Loucy (cell line): ENCODE results near the gene CACNA1S.

Experiments
- H2AFZ ChIP-seq: fragments of 200-600 bp; sonication (generic); 2 replicates; pipeline ENCODE4 v1.6.0; 2016; ENCODE audit warnings: antibody characterized with exemption, mild to moderate bottlenecking, low read length, moderate library complexity
- H3F3A ChIP-seq: fragments of 200-600 bp; 2 replicates; pipeline ENCODE4 v1.6.0; 2016; ENCODE audit warnings: antibody characterized with exemption, low read depth, mild to moderate bottlenecking
- H3K27me3 ChIP-seq: fragments of 200-600 bp; sonication (generic); 2 replicates; pipeline ENCODE4 v1.6.1; 2014; ENCODE audit warnings: low read length, mild to moderate bottlenecking; ENCODE audit not compliant: insufficient read depth, poor library complexity, severe bottlenecking
- H3K36me3 ChIP-seq: fragments of 200-600 bp; sonication (generic); 2 replicates; pipeline ENCODE4 v1.6.1; 2016; ENCODE audit warnings: low read length; ENCODE audit not compliant: insufficient read depth
- H3K4me1 ChIP-seq: fragments of 200-600 bp; sonication (generic); 2 replicates; pipeline ENCODE4 v1.5.1; 2014; ENCODE audit warnings: low read length, mild to moderate bottlenecking; ENCODE audit not compliant: insufficient read depth, poor library complexity, severe bottlenecking
- H3K4me2 ChIP-seq: fragments of 200-600 bp; sonication (generic); 2 replicates; pipeline ENCODE4 v1.6.0; 2014; ENCODE audit warnings: antibody characterized with exemption, low read length, low read depth, mild to moderate bottlenecking; ENCODE audit not compliant: poor library complexity, severe bottlenecking
- H3K4me3 ChIP-seq: fragments of 200-600 bp; sonication (generic); 2 replicates; pipeline ENCODE4 v1.5.1; 2014; ENCODE audit warnings: low read length, mild to moderate bottlenecking, mixed read lengths; ENCODE audit not compliant: poor library complexity, severe bottlenecking
- H3K79me2 ChIP-seq: fragments of 200-600 bp; sonication (generic); 2 replicates; pipeline ENCODE4 v1.6.1; 2014; ENCODE audit warnings: low read length; ENCODE audit not compliant: insufficient read depth
- H3K9ac ChIP-seq: fragments of 200-600 bp; sonication (generic); 2 replicates; pipeline ENCODE4 v1.6.0; 2014; ENCODE audit warnings: mild to moderate bottlenecking, low read depth, low read length, moderate library complexity; ENCODE audit not compliant: poor library complexity, severe bottlenecking
- H3K9me2 ChIP-seq: fragments of 200-600 bp; sonication (generic); replicated peaks from 2 replicates; pipeline ENCODE4 v1.6.1; 2016; ENCODE audit warnings: low read depth, low read length, mixed read lengths
- H3K9me3 ChIP-seq: fragments of 200-600 bp; sonication (generic); 2 replicates; pipeline ENCODE4 v1.6.1; 2014; ENCODE audit warnings: mild to moderate bottlenecking, antibody characterized with exemption, low read length, low read depth; ENCODE audit not compliant: insufficient read depth
- H4K20me1 ChIP-seq: fragments of 200-600 bp; sonication (generic); 2 replicates; pipeline ENCODE4 v1.6.0; 2014; ENCODE audit warnings: antibody characterized with exemption, low read length, mild to moderate bottlenecking; ENCODE audit not compliant: insufficient read depth, poor library complexity, severe bottlenecking
- CTCF ChIP-seq: fragments of 200-600 bp; sonication (generic); conservative IDR thresholded peaks from 2 replicates; pipeline ENCODE4 v1.5.1; 2014; ENCODE audit warnings: mild to moderate bottlenecking, antibody characterized with exemption, low read length
- EZH2phosphoT487 ChIP-seq: fragments of 200-600 bp; IDR thresholded peaks from 2 replicates; pipeline ENCODE4 v1.6.1; 2018; ENCODE audit warnings: antibody characterized with exemption, mild to moderate bottlenecking, moderate library complexity, borderline replicate concordance

Gene CACNA1S

GRCh38 chr1:201000391-201000790 is 111.8 kb downstream of the CACNA1S start:
- no peaks in the 10 kb centered on the region for H4K20me1 ChIP-seq

GRCh38 chr1:200999667-201000066 is 112.6 kb downstream of the CACNA1S start:
- no peak overlapping the region for H3K4me2 ChIP-seq
- TF ChIP-seq CTCF = no peak
- no peak for TF ChIP-seq EZH2phosphoT487
- H3K9me2 ChIP-seq = no peaks in the 10 kb centered on the region
- H3K9me3 ChIP-seq = no peaks in the 10 kb centered on the region
- peaks cover 89% of the 10 kb centered on the region; the same call in 1 of the 2 replicates for H3K36me3 ChIP-seq
- H3K27me3 ChIP-seq = no peaks in the 10 kb centered on the region
- no peaks in the 10 kb centered on the region for H4K20me1 ChIP-seq
- H3K4me1 ChIP-seq = no peaks in the 10 kb centered on the region
- H3K9ac ChIP-seq = no peak overlapping the region
- H3K4me3 ChIP-seq = no peak overlapping the region
- H3F3A ChIP-seq = no peaks in the 10 kb centered on the region
- no peaks in the 10 kb centered on the region for H3K79me2 ChIP-seq
- no peak overlapping the region for H2AFZ ChIP-seq

More at GRCh38 chr1:201000391-201000790, 111.8 kb downstream of the CACNA1S start:
- H3K9me3 ChIP-seq = no peaks in the 10 kb centered on the region
- H3F3A ChIP-seq = no peaks in the 10 kb centered on the region
- H3K9me2 ChIP-seq = no peaks in the 10 kb centered on the region
- H3K4me3 ChIP-seq = no peak overlapping the region
- no peaks in the 10 kb centered on the region for H3K79me2 ChIP-seq
- H3K4me1 ChIP-seq = no peaks in the 10 kb centered on the region
- H3K36me3 ChIP-seq = peaks cover 90% of the 10 kb centered on the region; the same call in 1 of the 2 replicates
- no peak overlapping the region for H2AFZ ChIP-seq
- no peaks in the 10 kb centered on the region for H3K27me3 ChIP-seq
- no peak for TF ChIP-seq EZH2phosphoT487
- no peak for TF ChIP-seq CTCF
- H3K4me2 ChIP-seq = no peak overlapping the region
- H3K9ac ChIP-seq = no peak overlapping the region

- no peaks in the 10 kb centered on the region for H4K20me1 ChIP-seq
Measured at GRCh38 chr1:200998323-200998722, 113.9 kb downstream of the CACNA1S start.

More at GRCh38 chr1:200998323-200998722, 113.9 kb downstream of the CACNA1S start:
- no peaks in the 10 kb centered on the region for H3K79me2 ChIP-seq
- H3K4me1 ChIP-seq = no peaks in the 10 kb centered on the region
- no peak overlapping the region for H3K4me2 ChIP-seq
- H3K36me3 ChIP-seq = peaks cover 87% of the 10 kb centered on the region; the same call in 1 of the 2 replicates
- H3K27me3 ChIP-seq = no peaks in the 10 kb centered on the region
- no peak overlapping the region for H3K4me3 ChIP-seq
- no peaks in the 10 kb centered on the region for H3K9me3 ChIP-seq
- no peak overlapping the region for H3K9ac ChIP-seq
- no peak overlapping the region for H2AFZ ChIP-seq
- TF ChIP-seq CTCF (no peak), EZH2phosphoT487 (no peak)
- no peaks in the 10 kb centered on the region for H3K9me2 ChIP-seq
- H3F3A ChIP-seq = no peaks in the 10 kb centered on the region
